ENCODE measurements around the gene FNDC3B. TPM values are rescaled to one million over a fixed set of nuclear protein-coding genes. Genes with fewer than 3 reads are reported as not detected.
A peak's percentile ranks its signal among the peaks of the same experiment; 100 is the strongest.
"Not testable (repeated sequence)": the region's sequence is repeated elsewhere in the genome, so short reads cannot be mapped to it uniquely, and the experiment has no call there.

FNDC3B gene
- total RNA-seq, 1 donor from 2014 or later: 153 TPM

GRCh38 chr3:172089250-172089649, 49.9 kb downstream of the FNDC3B start:
- ATAC-seq: no peak

GRCh38 chr3:172090035-172090434, 50.7 kb downstream of the FNDC3B start:
- H3K27ac ChIP-seq: no peak overlapping the region
- intact Hi-C loops (cut with DNase I): no loop called here
- no peak for DNase-seq
- H3K36me3 ChIP-seq: no peaks in the 10 kb centered on the region
- H3K4me1 ChIP-seq: peaks cover 37% of the 10 kb centered on the region
- no peak for ATAC-seq
- H3K4me3 ChIP-seq: no peak overlapping the region
- H3K27me3 ChIP-seq (ENCODE audit: low read depth): no peaks in the 10 kb centered on the region
- TF ChIP-seq CTCF (IDR thresholded peaks at IDR 0.05): no peak
- H3K9me3 ChIP-seq: no peaks in the 10 kb centered on the region

More at GRCh38 chr3:172089250-172089649, 49.9 kb downstream of the FNDC3B start:
- intact Hi-C loops (cut with DNase I): no loop called here
- Histone ChIP-seq H3K27me3 (ENCODE audit: low read depth) (no peaks in the 10 kb centered on the region), H3K27ac (no peak overlapping the region), H3K4me3 (no peak overlapping the region), H3K36me3 (no peaks in the 10 kb centered on the region), H3K4me1 (peaks cover 31% of the 10 kb centered on the region), H3K9me3 (no peaks in the 10 kb centered on the region)
- DNase-seq: no peak
- no peak for TF ChIP-seq CTCF (IDR thresholded peaks at IDR 0.05)

GRCh38 chr3:172092658-172093057, 53.3 kb downstream of the FNDC3B start:
- ATAC-seq (no peak), DNase-seq (no peak)
- no peak overlapping the region for H3K4me3 ChIP-seq
- peaks cover 53% of the 10 kb centered on the region for H3K4me1 ChIP-seq
- no peaks in the 10 kb centered on the region for H3K36me3 ChIP-seq
- no peaks in the 10 kb centered on the region for H3K9me3 ChIP-seq
- intact Hi-C loops (cut with DNase I): no loop called here
- H3K27ac ChIP-seq: no peak overlapping the region
- no peak for TF ChIP-seq CTCF (IDR thresholded peaks at IDR 0.05)
- no peaks in the 10 kb centered on the region for H3K27me3 ChIP-seq (ENCODE audit: low read depth)

GRCh38 chr3:172093581-172094443, 54.4 kb downstream of the FNDC3B start:
- H3K27me3 ChIP-seq (ENCODE audit: low read depth); DNase-seq; intact Hi-C loops (cut with DNase I); H3K9me3 ChIP-seq; ATAC-seq; H3K36me3 ChIP-seq; H3K4me3 ChIP-seq; H3K27ac ChIP-seq: not testable (repeated sequence)
- H3K4me1 ChIP-seq: peaks cover 58% of the 10 kb centered on the region

- intact Hi-C loops (cut with DNase I): no loop called here
- Histone ChIP-seq H3K27ac (peak overlapping the region; percentile 31), H3K9me3 (no peaks in the 10 kb centered on the region), H3K36me3 (no peaks in the 10 kb centered on the region), H3K4me3 (no peak overlapping the region), H3K27me3 (ENCODE audit: low read depth) (no peaks in the 10 kb centered on the region), H3K4me1 (peaks cover 62% of the 10 kb centered on the region)
- DNase-seq (no peak), ATAC-seq (no peak)
- no peak for TF ChIP-seq CTCF (IDR thresholded peaks at IDR 0.05)
Observed at GRCh38 chr3:172094621-172095557, 55.5 kb downstream of the FNDC3B start.
